ENCODE measurements around the gene MDFI. TPM values are rescaled to one million over a fixed set of nuclear protein-coding genes. Genes with fewer than 3 reads are reported as not detected.

The MDFI gene
- polyA plus RNA-seq, 1 of the 3 experiments (the other 2 are of a cell fraction), result 7.0 TPM

DNA sequence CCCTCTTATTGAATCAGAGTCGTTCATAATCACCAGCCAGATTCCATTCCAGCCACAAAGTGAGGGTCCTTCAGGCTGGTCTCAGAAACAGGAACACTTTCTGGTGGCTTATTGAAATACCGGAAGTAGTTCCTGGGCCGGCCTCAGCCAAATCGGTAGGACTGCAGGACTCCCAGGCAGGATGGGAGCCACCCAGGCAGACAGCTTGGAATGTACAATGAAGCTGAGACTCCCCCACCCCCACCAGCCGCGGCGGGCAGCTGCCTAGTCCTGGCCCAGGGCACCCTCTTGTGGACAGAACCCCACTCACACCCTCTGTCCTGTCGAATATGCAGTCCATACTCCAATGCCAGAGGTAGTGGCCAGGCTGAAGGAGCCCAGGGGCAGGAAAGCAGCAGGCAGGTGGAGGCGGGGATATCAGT is 43.8 kb downstream of the MDFI start:
- no peak overlapping the region; the same call in 1 of the 2 replicates for H3K4me2 ChIP-seq
- H4K20me1 ChIP-seq (ENCODE audit: insufficient read depth), result no peaks in the 10 kb centered on the region
- ChIA-PET CTCF (interaction anchor here (0.6 to 19.4 kb wide), 25 partner anchors 8 to 312 kb away, joined by 3 to 504 read pairs (median 4); partner anchors contain the start of gene TOMM6), POLR2A (interaction anchor here (0.9 kb wide), 1 partner anchor 67 kb away, joined by 3 read pairs; no protein-coding TSS in a partner anchor)
- H3K79me2 ChIP-seq (ENCODE audit: insufficient read depth), result no peaks in the 10 kb centered on the region
- no peak overlapping the region; a peak in 1 of 4 replicates for H3K4me3 ChIP-seq (ENCODE audit: low read depth in 2 of 2, low read length in 1 of 2)
- peaks cover 11 to 14% of the 10 kb centered on the region in 2 experiments; a peak in 3 of 4 replicates for H3K4me1 ChIP-seq (ENCODE audit: control insufficient read depth in 1 of 2, insufficient read depth in 2 of 2, low read depth in 1 of 2, low read length in 1 of 2)
- H3K36me3 ChIP-seq (replicated peaks in 1 of 2; ENCODE audit: control insufficient read depth in 1 of 2, insufficient read depth in 2 of 2, low read length in 1 of 2), result peaks cover 0 to 4% of the 10 kb centered on the region in 2 experiments
- H3K9ac ChIP-seq, result no peak overlapping the region
- H3K9me3 ChIP-seq, result no peaks in the 10 kb centered on the region
- no peaks in the 10 kb centered on the region for H3K9me2 ChIP-seq
- 6% methylated on average over 9 of the region's 9 CpGs for WGBS (ENCODE audit: low lambda C conversion rate)
- peak overlapping the region; percentile 97; the same call in 1 of the 2 replicates for H2AFZ ChIP-seq (ENCODE audit: low read depth)
- H3F3A ChIP-seq (replicated peaks; ENCODE audit: insufficient read depth), result peaks cover 3% of the 10 kb centered on the region
- no peak overlapping the region for H3K27ac ChIP-seq (ENCODE audit: low read depth in 2 of 2, low read length in 1 of 2)
- peak; percentile 97 for DNase-seq
- H3K27me3 ChIP-seq (ENCODE audit: insufficient read depth), result no peaks in the 10 kb centered on the region
- TF ChIP-seq MEF2A (IDR thresholded peaks at IDR 0.05; ENCODE audit: borderline replicate concordance, low read depth) (no peak), ELF1 (IDR thresholded peaks at IDR 0.05) (no peak), GABPA (IDR thresholded peaks at IDR 0.05; ENCODE audit: low read depth) (peak; percentile 52), NFIC (IDR thresholded peaks at IDR 0.05; ENCODE audit: borderline replicate concordance) (no peak), FOXJ3 (CRISPR knock-in tag; IDR thresholded peaks at IDR 0.05) (0 out of 2 replicates have a peak, but pooled peaks have one; percentile 18), TAF1 (IDR thresholded peaks at IDR 0.05; ENCODE audit: borderline replicate concordance, low read depth, low read length) (no peak), SMC3 (IDR thresholded peaks at IDR 0.05; ENCODE audit: low read depth, low read length) (peak; percentile 96), TCF12 (IDR thresholded peaks at IDR 0.05) (peak; percentile 24; the same call in 1 of the 2 replicates), TEAD4 (IDR thresholded peaks at IDR 0.05; ENCODE audit: borderline replicate concordance, insufficient read depth) (no peak), NRF1 (IDR thresholded peaks at IDR 0.05; ENCODE audit: low read depth, low read length) (no peak), CHD2 (IDR thresholded peaks at IDR 0.05; ENCODE audit: low read length, partially characterized antibody) (peak; percentile 92), EZH2phosphoT487 (IDR thresholded peaks at IDR 0.05; ENCODE audit: borderline replicate concordance, low read depth) (no peak), RXRA (IDR thresholded peaks at IDR 0.05; ENCODE audit: borderline replicate concordance, low read depth) (no peak), JUND (IDR thresholded peaks at IDR 0.05) (no peak), SIN3A (IDR thresholded peaks at IDR 0.05; ENCODE audit: borderline replicate concordance, low read depth, low read length) (no peak; the same call in 1 of the 2 replicates), GATA2 (CRISPR knock-in tag; IDR thresholded peaks at IDR 0.05) (no peak), POLR2AphosphoS5 (IDR thresholded peaks at IDR 0.05; ENCODE audit: low read depth, low read length) (no peak; the same call in 1 of the 2 replicates), FOXM1 (IDR thresholded peaks at IDR 0.05; ENCODE audit: low read depth) (no peak)
- TF ChIP-seq, protein P1, sequence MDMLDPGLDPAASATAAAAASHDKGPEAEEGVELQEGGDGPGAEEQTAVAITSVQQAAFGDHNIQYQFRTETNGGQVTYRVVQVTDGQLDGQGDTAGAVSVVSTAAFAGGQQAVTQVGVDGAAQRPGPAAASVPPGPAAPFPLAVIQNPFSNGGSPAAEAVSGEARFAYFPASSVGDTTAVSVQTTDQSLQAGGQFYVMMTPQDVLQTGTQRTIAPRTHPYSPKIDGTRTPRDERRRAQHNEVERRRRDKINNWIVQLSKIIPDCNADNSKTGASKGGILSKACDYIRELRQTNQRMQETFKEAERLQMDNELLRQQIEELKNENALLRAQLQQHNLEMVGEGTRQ (IDR thresholded peaks at IDR 0.05; ENCODE audit: borderline replicate concordance, low read depth, low read length), result no peak
- TF ChIP-seq, protein P2, sequence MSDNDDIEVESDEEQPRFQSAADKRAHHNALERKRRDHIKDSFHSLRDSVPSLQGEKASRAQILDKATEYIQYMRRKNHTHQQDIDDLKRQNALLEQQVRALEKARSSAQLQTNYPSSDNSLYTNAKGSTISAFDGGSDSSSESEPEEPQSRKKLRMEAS (IDR thresholded peaks at IDR 0.05; ENCODE audit: low read depth), result no peak
- TF ChIP-seq, protein P3, sequence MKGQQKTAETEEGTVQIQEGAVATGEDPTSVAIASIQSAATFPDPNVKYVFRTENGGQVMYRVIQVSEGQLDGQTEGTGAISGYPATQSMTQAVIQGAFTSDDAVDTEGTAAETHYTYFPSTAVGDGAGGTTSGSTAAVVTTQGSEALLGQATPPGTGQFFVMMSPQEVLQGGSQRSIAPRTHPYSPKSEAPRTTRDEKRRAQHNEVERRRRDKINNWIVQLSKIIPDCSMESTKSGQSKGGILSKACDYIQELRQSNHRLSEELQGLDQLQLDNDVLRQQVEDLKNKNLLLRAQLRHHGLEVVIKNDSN (IDR thresholded peaks at IDR 0.05; ENCODE audit: borderline replicate concordance, low read depth), result no peak
- TF ChIP-seq, protein P4, sequence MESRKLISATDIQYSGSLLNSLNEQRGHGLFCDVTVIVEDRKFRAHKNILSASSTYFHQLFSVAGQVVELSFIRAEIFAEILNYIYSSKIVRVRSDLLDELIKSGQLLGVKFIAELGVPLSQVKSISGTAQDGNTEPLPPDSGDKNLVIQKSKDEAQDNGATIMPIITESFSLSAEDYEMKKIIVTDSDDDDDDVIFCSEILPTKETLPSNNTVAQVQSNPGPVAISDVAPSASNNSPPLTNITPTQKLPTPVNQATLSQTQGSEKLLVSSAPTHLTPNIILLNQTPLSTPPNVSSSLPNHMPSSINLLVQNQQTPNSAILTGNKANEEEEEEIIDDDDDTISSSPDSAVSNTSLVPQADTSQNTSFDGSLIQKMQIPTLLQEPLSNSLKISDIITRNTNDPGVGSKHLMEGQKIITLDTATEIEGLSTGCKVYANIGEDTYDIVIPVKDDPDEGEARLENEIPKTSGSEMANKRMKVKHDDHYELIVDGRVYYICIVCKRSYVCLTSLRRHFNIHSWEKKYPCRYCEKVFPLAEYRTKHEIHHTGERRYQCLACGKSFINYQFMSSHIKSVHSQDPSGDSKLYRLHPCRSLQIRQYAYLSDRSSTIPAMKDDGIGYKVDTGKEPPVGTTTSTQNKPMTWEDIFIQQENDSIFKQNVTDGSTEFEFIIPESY (IDR thresholded peaks at IDR 0.05; ENCODE audit: borderline replicate concordance, low read depth), result no peak
- TF ChIP-seq, protein P5, sequence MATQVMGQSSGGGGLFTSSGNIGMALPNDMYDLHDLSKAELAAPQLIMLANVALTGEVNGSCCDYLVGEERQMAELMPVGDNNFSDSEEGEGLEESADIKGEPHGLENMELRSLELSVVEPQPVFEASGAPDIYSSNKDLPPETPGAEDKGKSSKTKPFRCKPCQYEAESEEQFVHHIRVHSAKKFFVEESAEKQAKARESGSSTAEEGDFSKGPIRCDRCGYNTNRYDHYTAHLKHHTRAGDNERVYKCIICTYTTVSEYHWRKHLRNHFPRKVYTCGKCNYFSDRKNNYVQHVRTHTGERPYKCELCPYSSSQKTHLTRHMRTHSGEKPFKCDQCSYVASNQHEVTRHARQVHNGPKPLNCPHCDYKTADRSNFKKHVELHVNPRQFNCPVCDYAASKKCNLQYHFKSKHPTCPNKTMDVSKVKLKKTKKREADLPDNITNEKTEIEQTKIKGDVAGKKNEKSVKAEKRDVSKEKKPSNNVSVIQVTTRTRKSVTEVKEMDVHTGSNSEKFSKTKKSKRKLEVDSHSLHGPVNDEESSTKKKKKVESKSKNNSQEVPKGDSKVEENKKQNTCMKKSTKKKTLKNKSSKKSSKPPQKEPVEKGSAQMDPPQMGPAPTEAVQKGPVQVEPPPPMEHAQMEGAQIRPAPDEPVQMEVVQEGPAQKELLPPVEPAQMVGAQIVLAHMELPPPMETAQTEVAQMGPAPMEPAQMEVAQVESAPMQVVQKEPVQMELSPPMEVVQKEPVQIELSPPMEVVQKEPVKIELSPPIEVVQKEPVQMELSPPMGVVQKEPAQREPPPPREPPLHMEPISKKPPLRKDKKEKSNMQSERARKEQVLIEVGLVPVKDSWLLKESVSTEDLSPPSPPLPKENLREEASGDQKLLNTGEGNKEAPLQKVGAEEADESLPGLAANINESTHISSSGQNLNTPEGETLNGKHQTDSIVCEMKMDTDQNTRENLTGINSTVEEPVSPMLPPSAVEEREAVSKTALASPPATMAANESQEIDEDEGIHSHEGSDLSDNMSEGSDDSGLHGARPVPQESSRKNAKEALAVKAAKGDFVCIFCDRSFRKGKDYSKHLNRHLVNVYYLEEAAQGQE (IDR thresholded peaks at IDR 0.05; ENCODE audit: low read depth, low read length), result no peak
- TF ChIP-seq, protein P6, sequence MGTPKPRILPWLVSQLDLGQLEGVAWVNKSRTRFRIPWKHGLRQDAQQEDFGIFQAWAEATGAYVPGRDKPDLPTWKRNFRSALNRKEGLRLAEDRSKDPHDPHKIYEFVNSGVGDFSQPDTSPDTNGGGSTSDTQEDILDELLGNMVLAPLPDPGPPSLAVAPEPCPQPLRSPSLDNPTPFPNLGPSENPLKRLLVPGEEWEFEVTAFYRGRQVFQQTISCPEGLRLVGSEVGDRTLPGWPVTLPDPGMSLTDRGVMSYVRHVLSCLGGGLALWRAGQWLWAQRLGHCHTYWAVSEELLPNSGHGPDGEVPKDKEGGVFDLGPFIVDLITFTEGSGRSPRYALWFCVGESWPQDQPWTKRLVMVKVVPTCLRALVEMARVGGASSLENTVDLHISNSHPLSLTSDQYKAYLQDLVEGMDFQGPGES (IDR thresholded peaks at IDR 0.05; ENCODE audit: low read depth, low read length), result no peak

All from SK-N-SH (cell line).